ENCODE results near the gene SLC22A31. TPM values are rescaled to one million over a fixed set of nuclear protein-coding genes. Genes with fewer than 3 reads are reported as not detected.
"Not testable (repeated sequence)": the region's sequence is repeated elsewhere in the genome, so short reads cannot be mapped to it uniquely, and the experiment has no call there.

SLC22A31 gene
- polyA plus RNA-seq, 1 of the 3 experiments (the other 2 are of a cell fraction) = 0.07 TPM

- not testable (repeated sequence) for H3K27ac ChIP-seq (ENCODE audit: low read depth in 2 of 2, low read length in 1 of 2); H3K9me2 ChIP-seq; H3K27me3 ChIP-seq (ENCODE audit: insufficient read depth); H3F3A ChIP-seq (replicated peaks; ENCODE audit: insufficient read depth); H4K20me1 ChIP-seq (ENCODE audit: insufficient read depth); H3K36me3 ChIP-seq (replicated peaks in 1 of 2; ENCODE audit: control insufficient read depth in 1 of 2, insufficient read depth in 2 of 2, low read length in 1 of 2); H3K9me3 ChIP-seq; H2AFZ ChIP-seq (ENCODE audit: low read depth); H3K79me2 ChIP-seq (ENCODE audit: insufficient read depth)
- WGBS (ENCODE audit: low lambda C conversion rate) = 2% methylated on average over 40 of the region's 63 CpGs
- peaks cover 0 to 15% of the 10 kb centered on the region in 2 experiments; a peak in 1 of 4 replicates for H3K4me1 ChIP-seq (ENCODE audit: control insufficient read depth in 1 of 2, insufficient read depth in 2 of 2, low read depth in 1 of 2, low read length in 1 of 2)
- ChIA-PET POLR2A (interaction anchor here (0.6 kb wide), 1 partner anchor 193 kb away, joined by 8 read pairs; no protein-coding TSS in a partner anchor), CTCF (interaction anchor here (1.3 kb wide), 1 partner anchor 19 kb away, joined by 3 read pairs; no protein-coding TSS in a partner anchor)
- TF ChIP-seq, protein P1, sequence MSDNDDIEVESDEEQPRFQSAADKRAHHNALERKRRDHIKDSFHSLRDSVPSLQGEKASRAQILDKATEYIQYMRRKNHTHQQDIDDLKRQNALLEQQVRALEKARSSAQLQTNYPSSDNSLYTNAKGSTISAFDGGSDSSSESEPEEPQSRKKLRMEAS (IDR thresholded peaks at IDR 0.05; ENCODE audit: low read depth) = 0 out of 2 replicates have a peak, but pooled peaks have one; percentile 11
- peak; percentile 87 for DNase-seq
- peak overlapping the region; percentile 42 to 56 for H3K4me3 ChIP-seq (ENCODE audit: low read depth in 2 of 2, low read length in 1 of 2)
- H3K9ac ChIP-seq = peak overlapping the region; percentile 36; the same call in 1 of the 2 replicates
- H3K4me2 ChIP-seq = peak overlapping the region; percentile 94
Measured at GRCh38 chr16:89192186-89192955, 8.0 kb downstream of the SLC22A31 start.

- H3K9me3 ChIP-seq = no peaks in the 10 kb centered on the region
- no peaks in the 10 kb centered on the region for H3K79me2 ChIP-seq (ENCODE audit: insufficient read depth)
- TF ChIP-seq, protein P2, sequence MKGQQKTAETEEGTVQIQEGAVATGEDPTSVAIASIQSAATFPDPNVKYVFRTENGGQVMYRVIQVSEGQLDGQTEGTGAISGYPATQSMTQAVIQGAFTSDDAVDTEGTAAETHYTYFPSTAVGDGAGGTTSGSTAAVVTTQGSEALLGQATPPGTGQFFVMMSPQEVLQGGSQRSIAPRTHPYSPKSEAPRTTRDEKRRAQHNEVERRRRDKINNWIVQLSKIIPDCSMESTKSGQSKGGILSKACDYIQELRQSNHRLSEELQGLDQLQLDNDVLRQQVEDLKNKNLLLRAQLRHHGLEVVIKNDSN (IDR thresholded peaks at IDR 0.05; ENCODE audit: borderline replicate concordance, low read depth) = no peak
- no peak for TF ChIP-seq SIN3A (IDR thresholded peaks at IDR 0.05; ENCODE audit: borderline replicate concordance, low read depth, low read length)
- TF ChIP-seq, protein P3, sequence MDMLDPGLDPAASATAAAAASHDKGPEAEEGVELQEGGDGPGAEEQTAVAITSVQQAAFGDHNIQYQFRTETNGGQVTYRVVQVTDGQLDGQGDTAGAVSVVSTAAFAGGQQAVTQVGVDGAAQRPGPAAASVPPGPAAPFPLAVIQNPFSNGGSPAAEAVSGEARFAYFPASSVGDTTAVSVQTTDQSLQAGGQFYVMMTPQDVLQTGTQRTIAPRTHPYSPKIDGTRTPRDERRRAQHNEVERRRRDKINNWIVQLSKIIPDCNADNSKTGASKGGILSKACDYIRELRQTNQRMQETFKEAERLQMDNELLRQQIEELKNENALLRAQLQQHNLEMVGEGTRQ (IDR thresholded peaks at IDR 0.05; ENCODE audit: borderline replicate concordance, low read depth, low read length) = no peak
- no peak for TF ChIP-seq SMC3 (IDR thresholded peaks at IDR 0.05; ENCODE audit: low read depth, low read length)
- TF ChIP-seq NFIC (IDR thresholded peaks at IDR 0.05; ENCODE audit: borderline replicate concordance) = no peak
- no peak for TF ChIP-seq CTCF (IDR thresholded peaks at IDR 0.05)
- peak overlapping the region; percentile 36; the same call in 1 of the 2 replicates for H3K9ac ChIP-seq
- POLR2A ChIA-PET = no interaction called here
- peak overlapping the region; percentile 42 to 56 for H3K4me3 ChIP-seq (ENCODE audit: low read depth in 2 of 2, low read length in 1 of 2)
- CTCF ChIA-PET = no interaction called here
- peak overlapping the region; percentile 94 for H3K4me2 ChIP-seq
- H3F3A ChIP-seq (replicated peaks; ENCODE audit: insufficient read depth) = peaks cover 10% of the 10 kb centered on the region
- H2AFZ ChIP-seq (ENCODE audit: low read depth) = no peak overlapping the region
- H3K27me3 ChIP-seq (ENCODE audit: insufficient read depth) = peaks cover 8% of the 10 kb centered on the region; the same call in 1 of the 2 replicates
- peaks cover 6% of the 10 kb centered on the region; the same call in 1 of the 2 replicates for H4K20me1 ChIP-seq (ENCODE audit: insufficient read depth)
- WGBS (ENCODE audit: low lambda C conversion rate) = 3% methylated on average over 7 of the region's 19 CpGs
- H3K9me2 ChIP-seq = no peaks in the 10 kb centered on the region
- H3K27ac ChIP-seq (ENCODE audit: low read depth in 2 of 2, low read length in 1 of 2) = no peak overlapping the region
- no peaks in the 10 kb centered on the region for H3K36me3 ChIP-seq (replicated peaks in 1 of 2; ENCODE audit: control insufficient read depth in 1 of 2, insufficient read depth in 2 of 2, low read length in 1 of 2)
- no peak for DNase-seq
- peaks cover 0 to 15% of the 10 kb centered on the region in 2 experiments; a peak in 1 of 4 replicates for H3K4me1 ChIP-seq (ENCODE audit: control insufficient read depth in 1 of 2, insufficient read depth in 2 of 2, low read depth in 1 of 2, low read length in 1 of 2)
Measured at GRCh38 chr16:89191901-89192185, 8.5 kb downstream of the SLC22A31 start.

Measured in SK-N-SH (cell line).